ENCODE data around the gene LRRC7. TPM values are rescaled to one million over a fixed set of nuclear protein-coding genes. Genes with fewer than 3 reads are reported as not detected.

Gene LRRC7
- not detected in 2 replicates for total RNA-seq

DNA sequence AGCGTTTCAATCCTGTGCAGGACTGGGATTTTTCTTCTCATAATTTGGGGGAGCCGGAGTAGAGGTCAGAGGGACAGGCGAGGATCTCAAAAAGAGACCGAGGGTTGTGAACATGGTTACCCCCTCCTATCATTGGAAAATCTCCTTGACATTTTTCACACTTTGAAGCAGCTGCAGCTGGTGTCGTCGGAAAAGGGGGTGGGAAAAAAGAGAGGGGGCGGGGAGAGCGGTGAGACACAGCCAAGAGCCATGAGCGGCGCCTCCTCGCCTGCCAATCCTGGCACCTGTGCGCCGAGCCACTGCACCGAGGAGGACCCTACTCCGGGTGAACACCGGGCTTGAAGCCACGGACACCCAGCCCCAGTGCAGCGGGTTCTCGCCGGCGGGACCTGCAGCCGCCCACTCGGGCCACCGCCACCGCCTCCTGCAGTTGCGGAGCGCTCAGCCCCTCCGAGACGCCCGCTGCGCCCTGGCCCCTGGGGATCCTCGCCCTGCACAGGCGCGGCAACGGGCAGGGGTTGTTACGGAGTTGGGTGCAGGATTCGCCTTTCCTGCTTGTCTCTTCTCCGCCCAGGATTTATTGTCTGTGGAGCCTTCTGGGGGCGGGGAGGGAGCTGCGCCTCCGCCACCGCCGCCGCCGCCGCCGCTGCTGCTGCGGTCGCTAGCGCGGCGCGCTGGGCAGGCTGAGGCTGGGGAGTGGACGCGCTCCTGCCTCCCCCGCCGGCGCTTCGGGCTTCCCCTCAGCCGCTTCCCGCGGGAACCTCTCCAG, at the start of gene LRRC7:
TSS of gene LRRC7 (plus strand) at position 271 of the 769 bp plus-strand sequence. CDS start 718 bp downstream, outside the sequence.

